Dedifferentiated amniotic fluid mesenchymal stem cell (primary cell): Measurements from ENCODE around the gene E2F8.
"Not testable (repeated sequence)": the region's sequence is repeated elsewhere in the genome, so short reads cannot be mapped to it uniquely, and the experiment has no call there.

ENCODE experiments used
- DNase-seq: peaks from one replicate; pipeline ENCODE4 v3.0.0-alpha.2; 2016; ENCODE audit errors: extremely low spot score

E2F8 gene, protein sequence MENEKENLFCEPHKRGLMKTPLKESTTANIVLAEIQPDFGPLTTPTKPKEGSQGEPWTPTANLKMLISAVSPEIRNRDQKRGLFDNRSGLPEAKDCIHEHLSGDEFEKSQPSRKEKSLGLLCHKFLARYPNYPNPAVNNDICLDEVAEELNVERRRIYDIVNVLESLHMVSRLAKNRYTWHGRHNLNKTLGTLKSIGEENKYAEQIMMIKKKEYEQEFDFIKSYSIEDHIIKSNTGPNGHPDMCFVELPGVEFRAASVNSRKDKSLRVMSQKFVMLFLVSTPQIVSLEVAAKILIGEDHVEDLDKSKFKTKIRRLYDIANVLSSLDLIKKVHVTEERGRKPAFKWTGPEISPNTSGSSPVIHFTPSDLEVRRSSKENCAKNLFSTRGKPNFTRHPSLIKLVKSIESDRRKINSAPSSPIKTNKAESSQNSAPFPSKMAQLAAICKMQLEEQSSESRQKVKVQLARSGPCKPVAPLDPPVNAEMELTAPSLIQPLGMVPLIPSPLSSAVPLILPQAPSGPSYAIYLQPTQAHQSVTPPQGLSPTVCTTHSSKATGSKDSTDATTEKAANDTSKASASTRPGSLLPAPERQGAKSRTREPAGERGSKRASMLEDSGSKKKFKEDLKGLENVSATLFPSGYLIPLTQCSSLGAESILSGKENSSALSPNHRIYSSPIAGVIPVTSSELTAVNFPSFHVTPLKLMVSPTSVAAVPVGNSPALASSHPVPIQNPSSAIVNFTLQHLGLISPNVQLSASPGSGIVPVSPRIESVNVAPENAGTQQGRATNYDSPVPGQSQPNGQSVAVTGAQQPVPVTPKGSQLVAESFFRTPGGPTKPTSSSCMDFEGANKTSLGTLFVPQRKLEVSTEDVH

GRCh38 chr11:19240420-19241259, at the start of gene E2F8:
TSS of gene E2F8 (minus strand) at chr11:19240945. CDS start at chr11:19240121, 824 bp downstream.
- peak; percentile 87 for DNase-seq

DNA sequence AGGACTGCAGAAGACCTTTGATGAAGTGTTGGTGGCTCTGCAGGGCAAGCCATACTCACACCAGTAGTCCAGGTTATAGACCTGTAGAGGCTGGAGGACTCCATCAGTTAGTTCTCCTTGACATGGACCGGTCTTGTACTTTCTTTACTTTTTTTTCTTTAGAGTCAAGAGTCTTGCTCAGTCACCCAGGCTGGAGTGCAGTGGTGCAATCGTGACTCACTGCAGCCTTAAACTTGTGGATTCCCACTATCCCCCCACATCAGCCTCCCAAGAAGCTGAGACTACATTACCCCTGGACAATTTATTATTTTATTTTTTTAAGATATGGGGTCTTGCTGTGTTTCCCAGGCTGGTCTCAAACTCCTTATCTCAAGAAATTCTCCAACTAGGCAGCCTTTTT, 49.6 kb upstream of the E2F8 start:
- DNase-seq, result no peak

- no peak for DNase-seq
These were observed 47.5 kb upstream of the E2F8 start for GRCh38 chr11:19288256-19288655.

- no peak for DNase-seq
These were observed 45.7 kb upstream of the E2F8 start for GRCh38 chr11:19286411-19286810.

DNA sequence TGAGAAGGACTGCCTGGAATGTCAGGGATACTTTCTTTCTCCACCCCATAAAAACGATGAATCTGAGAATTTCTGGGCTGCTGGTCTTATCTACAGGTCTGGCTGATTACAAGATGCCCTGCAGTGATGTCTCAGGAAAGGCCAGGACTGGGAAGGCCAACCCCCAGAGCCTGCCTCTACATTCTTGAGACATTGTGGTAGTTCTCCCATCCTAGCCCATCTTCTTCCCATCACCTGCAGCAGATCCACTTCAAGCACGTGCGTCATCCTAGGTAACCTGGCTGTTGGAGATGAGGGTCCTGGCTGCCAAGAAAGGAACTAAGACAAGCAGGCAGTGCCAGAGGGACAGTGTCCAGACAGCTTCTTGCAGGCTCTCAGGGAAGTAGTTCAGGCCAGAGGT, 44.1 kb upstream of the E2F8 start:
- no peak for DNase-seq

DNA sequence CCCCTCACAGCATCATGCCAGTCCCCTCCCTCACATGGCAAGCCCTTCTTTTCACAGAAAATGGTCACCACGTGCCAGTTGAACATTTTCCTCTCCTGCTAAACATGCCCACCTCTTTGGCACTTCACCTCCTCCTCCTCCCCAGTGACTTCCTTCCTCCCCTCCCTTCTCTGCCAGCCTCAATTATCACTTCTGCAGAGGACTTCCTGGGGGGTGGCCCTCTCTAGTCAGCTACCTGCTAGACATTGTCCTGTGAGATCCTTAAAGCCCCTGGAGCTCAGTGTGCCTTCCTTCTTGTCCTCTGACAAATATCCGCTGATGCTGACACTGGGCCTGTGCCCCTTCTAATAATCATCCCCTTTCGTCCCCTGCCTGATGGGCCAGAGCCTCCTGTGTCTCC, 43.2 kb upstream of the E2F8 start:
- no peak for DNase-seq

DNA sequence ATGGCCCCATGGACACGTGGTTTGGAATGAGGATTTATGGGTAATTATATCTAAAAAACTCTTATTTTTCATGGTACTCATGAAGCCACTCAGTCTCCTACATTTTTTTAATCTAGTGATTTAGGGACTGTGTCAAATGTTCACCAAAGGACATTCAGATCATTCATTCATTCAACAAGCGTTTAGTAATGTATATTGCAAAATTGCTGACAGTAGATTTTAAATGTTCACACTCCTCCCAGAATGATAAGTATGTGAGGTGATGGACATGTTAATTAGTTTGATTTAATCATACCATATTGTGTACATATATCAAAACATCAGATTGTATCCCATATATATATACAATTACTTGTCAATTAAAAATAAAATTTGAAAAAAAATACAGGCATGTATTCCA, 40.8 kb upstream of the E2F8 start:
- DNase-seq, result no peak

- no peak for DNase-seq
These were observed 40.3 kb upstream of the E2F8 start for GRCh38 chr11:19281041-19281440.

GRCh38 chr11:19279451-19279850, 38.7 kb upstream of the E2F8 start:
- DNase-seq, result no peak

DNA sequence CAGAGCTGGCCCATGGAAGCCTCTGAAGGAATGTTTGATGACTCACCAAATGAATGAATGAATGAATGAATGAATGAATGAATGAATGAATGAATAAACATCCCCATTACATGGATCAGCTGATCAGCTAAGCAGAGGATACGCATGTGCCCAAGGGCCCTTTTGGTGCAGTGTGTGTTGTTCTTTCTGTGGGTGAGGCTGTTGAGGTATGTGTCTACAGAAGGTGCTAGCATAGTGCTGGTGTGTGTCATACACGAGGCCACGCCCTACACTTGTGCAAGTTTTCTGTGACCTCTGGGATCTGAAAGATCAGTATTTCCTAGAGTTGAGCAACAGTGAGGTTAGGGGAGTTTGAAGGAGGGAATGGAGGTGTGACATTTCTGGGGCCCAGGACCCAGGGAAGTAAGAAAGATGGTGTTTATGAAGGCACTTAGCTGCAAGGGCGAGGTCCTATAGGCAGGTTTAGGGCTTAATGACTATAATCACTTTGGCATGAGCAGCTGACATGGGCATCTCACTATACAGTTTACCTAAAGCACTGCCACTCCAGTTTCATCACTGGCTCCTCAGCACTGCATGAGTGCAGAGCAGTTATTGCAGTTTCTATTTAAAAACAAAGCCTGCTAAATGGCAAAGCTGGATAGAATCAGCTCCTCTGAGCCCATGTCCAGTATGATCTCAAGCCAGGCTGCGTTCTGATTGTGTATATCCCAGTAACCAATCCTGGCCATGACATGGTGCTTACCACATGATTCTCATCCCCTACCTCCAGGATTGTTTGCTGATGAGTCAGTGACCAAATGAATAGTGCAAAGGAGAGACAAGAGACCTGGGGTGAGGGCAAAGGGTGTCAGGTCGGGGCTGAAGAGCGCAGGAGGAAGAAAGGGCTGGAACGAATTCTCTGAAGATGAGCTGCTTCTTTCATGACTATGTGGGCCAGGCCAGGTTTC, 36.4 kb upstream of the E2F8 start:
- no peak for DNase-seq

DNA sequence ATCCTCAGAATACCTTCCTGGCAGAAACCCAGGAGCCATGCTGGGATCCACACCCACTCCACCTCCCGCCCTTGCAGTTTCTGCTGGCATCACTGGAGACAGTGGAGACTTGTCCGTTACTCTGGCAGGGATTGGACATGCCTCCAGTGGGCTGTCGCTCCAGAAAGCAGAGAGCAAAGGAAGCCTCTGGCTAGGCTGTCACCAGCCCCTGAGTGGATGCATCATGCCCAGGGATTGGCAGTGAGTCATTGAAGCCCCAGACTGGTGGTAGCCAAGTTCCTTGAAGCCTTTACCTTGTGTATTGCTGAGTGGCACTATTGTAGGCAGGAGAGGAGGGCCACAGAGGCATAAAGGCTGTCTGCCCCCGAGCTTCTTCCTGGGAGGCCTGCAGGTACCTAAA, 34.8 kb upstream of the E2F8 start:
- no peak for DNase-seq

DNA sequence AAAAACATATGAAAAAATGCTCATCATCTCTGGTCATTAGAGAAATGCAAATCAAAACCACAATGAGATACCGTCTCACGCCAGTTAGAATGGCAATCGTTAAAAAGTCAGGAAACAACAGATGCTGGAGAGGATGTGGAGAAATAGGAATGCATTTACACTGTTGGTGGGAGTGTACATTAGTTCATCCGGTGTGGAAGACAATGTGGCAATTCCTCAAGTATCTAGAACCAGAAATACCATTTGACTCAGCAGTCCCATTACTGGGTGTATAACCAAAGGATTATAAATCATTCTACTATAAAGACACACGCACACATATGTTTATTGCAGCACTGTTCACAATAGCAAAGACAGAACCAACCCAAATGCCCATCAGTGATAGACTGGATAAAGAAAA, 32.5 kb upstream of the E2F8 start:
- not testable (repeated sequence) for DNase-seq

DNA sequence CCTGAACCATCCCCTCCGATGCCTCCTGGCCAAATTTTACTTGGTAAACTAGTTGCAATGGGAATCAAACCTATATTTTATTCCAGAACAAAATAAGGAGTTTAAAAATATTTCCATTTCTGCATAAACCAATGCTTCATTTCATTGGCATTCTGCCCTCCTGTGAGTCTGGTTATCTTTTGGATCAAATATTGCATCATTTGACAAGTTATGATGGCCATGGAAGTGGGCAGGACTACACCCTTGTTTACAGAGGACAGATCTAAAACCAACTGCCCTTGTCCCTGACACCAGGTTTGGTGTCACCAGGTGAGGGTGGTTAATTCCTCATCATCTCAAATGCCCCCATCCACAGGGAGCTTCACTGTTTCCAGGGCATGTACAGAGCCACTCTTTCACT, 28.2 kb upstream of the E2F8 start:
- no peak for DNase-seq

- DNase-seq, result no peak
These were observed 26.8 kb upstream of the E2F8 start for GRCh38 chr11:19267567-19267966.

- DNase-seq, result no peak
These were observed 22.6 kb upstream of the E2F8 start for GRCh38 chr11:19263333-19263732.

DNA sequence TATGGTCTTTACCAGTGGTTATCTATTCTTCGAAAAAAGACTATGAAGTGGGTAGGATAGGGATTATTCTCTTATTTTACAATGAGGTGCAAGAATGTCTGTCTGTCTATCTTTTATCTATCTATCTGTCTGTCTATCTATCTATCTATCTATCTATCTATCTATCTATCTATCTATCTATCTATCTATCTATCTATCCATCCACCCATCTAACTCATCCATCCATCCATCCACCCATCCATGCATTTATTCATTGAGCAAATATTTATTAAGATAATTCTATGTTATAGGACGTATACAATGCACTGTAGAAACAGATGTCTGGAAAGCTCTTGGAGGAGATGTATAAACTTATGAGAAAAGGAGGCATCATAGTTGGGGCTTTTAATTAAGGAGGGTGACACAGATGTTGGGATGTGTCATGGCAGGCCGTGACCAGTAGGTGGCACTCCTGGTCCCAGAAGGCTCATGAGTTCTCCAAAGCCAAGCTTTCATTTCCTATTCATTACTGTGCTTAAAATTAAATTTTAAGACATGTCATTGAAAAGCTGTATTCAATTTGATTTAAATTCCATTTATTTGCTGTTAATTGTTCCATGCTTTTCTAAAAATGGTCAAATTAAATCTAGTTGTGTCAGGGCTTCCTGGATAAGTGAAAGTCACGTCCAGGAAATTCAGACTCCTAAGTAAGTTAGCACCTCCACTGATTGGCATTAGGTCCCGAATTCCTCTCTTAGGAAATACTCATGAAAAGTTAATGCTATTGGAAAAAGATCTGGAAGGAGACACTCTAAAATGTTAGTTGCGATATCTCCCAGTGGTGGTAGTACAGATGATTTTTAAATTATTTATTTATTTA, 19.0 kb upstream of the E2F8 start:
- peak; percentile 66 for DNase-seq

DNA sequence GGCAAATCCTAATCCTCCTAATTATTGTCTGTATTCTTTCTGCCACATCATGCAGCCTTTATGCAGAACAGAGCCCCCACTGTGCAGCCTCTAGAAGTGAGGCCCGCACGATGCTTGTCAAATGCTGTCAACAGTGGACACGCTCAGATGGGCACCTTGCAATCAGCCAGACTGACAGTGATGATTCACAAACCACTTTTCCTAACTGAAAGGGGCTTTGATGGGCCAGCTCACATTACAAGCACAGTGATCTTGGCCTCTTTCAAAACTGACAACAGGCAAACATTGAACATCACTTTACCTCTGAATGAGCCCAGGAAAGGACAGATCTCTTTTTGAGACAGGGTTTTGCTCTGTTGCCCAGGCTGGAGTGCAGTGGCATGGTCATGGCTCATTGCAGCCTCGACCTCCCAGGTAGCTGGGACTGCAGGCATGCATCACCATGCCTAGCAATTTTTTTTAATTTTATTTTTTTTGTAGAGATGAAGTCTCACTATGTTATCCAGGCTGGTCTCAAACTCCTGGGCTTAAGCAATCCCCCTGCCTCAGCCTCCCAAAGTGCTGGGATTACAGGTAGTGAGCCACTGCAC, 18.0 kb upstream of the E2F8 start:
- no peak for DNase-seq

DNA sequence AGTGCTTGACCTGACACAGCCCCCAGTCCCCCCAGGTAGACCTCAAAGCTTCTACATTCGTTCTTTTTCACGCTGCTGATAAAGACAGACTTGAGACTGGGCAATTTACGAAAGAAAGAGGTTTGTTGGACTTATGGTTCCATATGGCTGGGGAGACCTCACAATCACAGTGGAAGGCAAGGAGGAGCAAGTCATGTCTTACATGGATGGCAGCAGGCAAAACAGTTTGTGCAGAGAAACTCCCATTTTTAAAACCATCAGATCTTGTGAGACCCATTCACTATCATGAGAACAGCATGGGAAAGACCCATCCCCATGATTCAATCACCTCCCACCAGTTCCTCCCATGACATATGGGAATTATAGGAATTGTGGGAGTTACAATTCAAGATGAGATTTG, 13.7 kb upstream of the E2F8 start:
- not testable (repeated sequence) for DNase-seq

DNA sequence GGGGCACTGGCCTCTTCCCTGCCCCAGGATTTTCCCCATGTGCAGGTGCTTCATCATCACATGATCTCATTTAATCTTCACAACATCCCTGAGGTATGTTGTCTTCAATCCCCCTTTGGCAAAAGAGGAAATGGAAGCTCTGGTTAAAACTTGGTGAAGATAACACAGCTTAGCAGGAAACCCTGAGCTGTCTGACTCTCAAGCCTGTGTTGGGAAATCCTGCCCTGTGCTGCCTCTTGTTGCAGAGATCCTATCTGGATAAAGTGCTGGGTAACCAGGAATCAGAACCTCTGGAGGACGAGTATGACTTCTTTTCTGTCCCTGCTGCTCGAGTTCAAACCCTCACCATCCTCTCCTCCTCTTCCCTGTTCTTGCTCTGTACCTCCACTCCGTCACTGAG, 13.1 kb upstream of the E2F8 start:
- no peak for DNase-seq
